Measurements from ENCODE around the gene ANKS4B.
"Not testable (repeated sequence)": the region's sequence is repeated elsewhere in the genome, so short reads cannot be mapped to it uniquely, and the experiment has no call there.

The ANKS4B gene

GRCh38 chr16:21233521-21234150 lies at the start of gene ANKS4B:
Gene ANKS4B (plus strand): TSS chr16:21233699. CDS start chr16:21233738, 39 bp downstream.
- DNase-seq (ENCODE audit: low read depth): no peak

GRCh38 chr16:21183995-21184394 lies 49.5 kb upstream of the ANKS4B start:
- no peak for DNase-seq (ENCODE audit: low read depth)

GRCh38 chr16:21184834-21185233 lies 48.7 kb upstream of the ANKS4B start:
- DNase-seq (ENCODE audit: low read depth): no peak

GRCh38 chr16:21185659-21186325 lies 47.7 kb upstream of the ANKS4B start:
- DNase-seq (ENCODE audit: low read depth): no peak

GRCh38 chr16:21186326-21186691 lies 47.2 kb upstream of the ANKS4B start:
- DNase-seq (ENCODE audit: low read depth): no peak

- no peak for DNase-seq (ENCODE audit: low read depth)
Measured at GRCh38 chr16:21189311-21189710, 44.2 kb upstream of the ANKS4B start.

- no peak for DNase-seq (ENCODE audit: low read depth)
Measured at GRCh38 chr16:21190013-21190412, 43.5 kb upstream of the ANKS4B start.

- no peak for DNase-seq (ENCODE audit: low read depth)
Measured at GRCh38 chr16:21190599-21190998, 42.9 kb upstream of the ANKS4B start.

GRCh38 chr16:21192991-21193390 lies 40.5 kb upstream of the ANKS4B start:
- DNase-seq (ENCODE audit: low read depth): no peak

GRCh38 chr16:21194771-21195301 lies 38.7 kb upstream of the ANKS4B start:
- no peak for DNase-seq (ENCODE audit: low read depth)

GRCh38 chr16:21195330-21195729 lies 38.2 kb upstream of the ANKS4B start:
- not testable (repeated sequence) for DNase-seq (ENCODE audit: low read depth)

GRCh38 chr16:21197112-21197511 lies 36.4 kb upstream of the ANKS4B start:
- no peak for DNase-seq (ENCODE audit: low read depth)

- DNase-seq (ENCODE audit: low read depth): no peak
Measured at GRCh38 chr16:21197621-21198020, 35.9 kb upstream of the ANKS4B start.

- no peak for DNase-seq (ENCODE audit: low read depth)
Measured at GRCh38 chr16:21199607-21200218, 33.8 kb upstream of the ANKS4B start.

- DNase-seq (ENCODE audit: low read depth): no peak
Measured at GRCh38 chr16:21203155-21203797, 30.2 kb upstream of the ANKS4B start.

GRCh38 chr16:21205303-21205702 lies 28.2 kb upstream of the ANKS4B start:
- DNase-seq (ENCODE audit: low read depth): no peak

- DNase-seq (ENCODE audit: low read depth): no peak
Measured at GRCh38 chr16:21206550-21206949, 26.9 kb upstream of the ANKS4B start.

- DNase-seq (ENCODE audit: low read depth): no peak
Measured at GRCh38 chr16:21208446-21209230, 24.9 kb upstream of the ANKS4B start.

- no peak for DNase-seq (ENCODE audit: low read depth)
Measured at GRCh38 chr16:21211486-21211885, 22.0 kb upstream of the ANKS4B start, which contains the start of gene ZP2. Gene ZP2 (minus strand): TSS chr16:21211574. CDS start chr16:21211547, 27 bp downstream.

GRCh38 chr16:21214086-21214485 lies 19.4 kb upstream of the ANKS4B start:
- no peak for DNase-seq (ENCODE audit: low read depth)

- DNase-seq (ENCODE audit: low read depth): no peak
Measured at GRCh38 chr16:21217121-21217520, 16.4 kb upstream of the ANKS4B start.

GRCh38 chr16:21218153-21218552 lies 15.3 kb upstream of the ANKS4B start:
- no peak for DNase-seq (ENCODE audit: low read depth)

Measured in stimulated activated CD8-positive, alpha-beta memory T cell treated with anti-CD3 and anti-CD28 coated beads, Interleukin-12 subunit alpha, Interleukin-12 subunit beta, amount 100 ng/mL, for 4 hours (primary cell).